ENCODE data around the gene CLMN. TPM values are rescaled to one million over a fixed set of nuclear protein-coding genes. Genes with fewer than 3 reads are reported as not detected.

The CLMN gene
- total and polyA plus RNA-seq, 9 of the 15 experiments (the other 6 are each of a cell fraction or from before 2014, with no cell fraction given): 0.01 to 0.18 (median 0.07) TPM; not detected in 4

- Histone ChIP-seq H3K4me2 (ENCODE audit: insufficient read depth, low read length) (no peak overlapping the region), H3K9me3 (replicated peaks; ENCODE audit: control insufficient read depth, insufficient read depth, low read depth, low read length) (no peaks in the 10 kb centered on the region), H3K4me1 (replicated peaks in 1 of 2; ENCODE audit: control insufficient read depth in 2 of 2, insufficient read depth in 2 of 2, low read length in 2 of 2) (no peaks in the 10 kb centered on the region), H3K27me3 (ENCODE audit: control insufficient read depth in 2 of 2, insufficient read depth in 2 of 2, low read length in 2 of 2) (no peaks in the 10 kb centered on the region), H3K4me3 (no peak overlapping the region), H2AFZ (ENCODE audit: low read depth, low read length) (no peak overlapping the region), H4K20me1 (replicated peaks; ENCODE audit: control insufficient read depth, insufficient read depth, low read length) (no peaks in the 10 kb centered on the region), H3K27ac (ENCODE audit: extremely low read depth, low read depth, low read length) (no peak overlapping the region), H3K36me3 (ENCODE audit: control insufficient read depth, insufficient read depth, low read length) (no peaks in the 10 kb centered on the region), H3K9ac (ENCODE audit: insufficient read depth in 1 of 2, low read depth in 2 of 2, low read length in 2 of 2) (no peak overlapping the region), H3K9me1 (ENCODE audit: control insufficient read depth, insufficient read depth, low read length) (no peaks in the 10 kb centered on the region), H3K79me2 (ENCODE audit: control insufficient read depth, insufficient read depth, low read length) (no peaks in the 10 kb centered on the region)
- TF ChIP-seq ETV5 (CRISPR knock-in tag; IDR thresholded peaks at IDR 0.05; ENCODE audit: low read depth) (no peak), CTCF (IDR thresholded peaks at IDR 0.05 in 2 of 3, conservative IDR thresholded peaks at IDR 0.05 in 1 of 3; ENCODE audit: insufficient read depth in 2 of 3, low read depth in 1 of 3, low read length in 3 of 3) (peak in 1 of 3 experiments; percentile 3; a peak in 1 of 6 replicates)
- in situ Hi-C loops (cut with MboI) (no loop called here), intact Hi-C loops (cut with micrococcal nuclease) (no loop called here)
- BruUV-seq (replicated peaks): no TSS peak
- no peak for DNase-seq (ENCODE audit: extremely low read depth in 1 of 4, low spot score in 3 of 4)
- ChIA-PET POLR2A (interaction anchor here (0.6 to 0.7 kb wide), 2 partner anchors 8 to 13 kb away, joined by 3 read pairs; no protein-coding TSS in a partner anchor), CTCF (ENCODE audit: low intra/inter-chr PET ratio) (no interaction called here)
- WGBS (ENCODE audit: insufficient coverage, low coverage, missing lambda C conversion rate): 0% methylated on average over 3 of the region's 5 CpGs
- no peak for FAIRE-seq
- ATAC-seq: peak; percentile 38; the same call in 1 of the 3 replicates
Observed at GRCh38 chr14:95336192-95336760, 16.6 kb upstream of the CLMN start.

- in situ Hi-C loops (cut with MboI): no loop called here
- CTCF ChIA-PET (ENCODE audit: low intra/inter-chr PET ratio): no interaction called here
- BruUV-seq (replicated peaks): no TSS peak
- H3K9ac ChIP-seq (ENCODE audit: insufficient read depth in 1 of 2, low read depth in 2 of 2, low read length in 2 of 2): no peak overlapping the region
- H3K36me3 ChIP-seq (ENCODE audit: control insufficient read depth, insufficient read depth, low read length): no peaks in the 10 kb centered on the region
- no peak overlapping the region for H3K4me2 ChIP-seq (ENCODE audit: insufficient read depth, low read length)
- no peak overlapping the region for H3K27ac ChIP-seq (ENCODE audit: extremely low read depth, low read depth, low read length)
- POLR2A ChIA-PET: no interaction called here
- H3K4me3 ChIP-seq: no peak overlapping the region
- WGBS (ENCODE audit: insufficient coverage, low coverage, missing lambda C conversion rate): 0% methylated on average over 2 of the region's 2 CpGs
- FAIRE-seq (no peak), ATAC-seq (no peak), DNase-seq (ENCODE audit: extremely low read depth in 1 of 4, low spot score in 3 of 4) (no peak)
- no peak overlapping the region for H2AFZ ChIP-seq (ENCODE audit: low read depth, low read length)
- no peaks in the 10 kb centered on the region for H3K79me2 ChIP-seq (ENCODE audit: control insufficient read depth, insufficient read depth, low read length)
- no peaks in the 10 kb centered on the region for H3K4me1 ChIP-seq (replicated peaks in 1 of 2; ENCODE audit: control insufficient read depth in 2 of 2, insufficient read depth in 2 of 2, low read length in 2 of 2)
- no peaks in the 10 kb centered on the region for H4K20me1 ChIP-seq (replicated peaks; ENCODE audit: control insufficient read depth, insufficient read depth, low read length)
- H3K27me3 ChIP-seq (ENCODE audit: control insufficient read depth in 2 of 2, insufficient read depth in 2 of 2, low read length in 2 of 2): peaks cover 0 to 2% of the 10 kb centered on the region in 2 experiments; a peak in 1 of 5 replicates
- H3K9me3 ChIP-seq (replicated peaks; ENCODE audit: control insufficient read depth, insufficient read depth, low read depth, low read length): no peaks in the 10 kb centered on the region
- H3K9me1 ChIP-seq (ENCODE audit: control insufficient read depth, insufficient read depth, low read length): no peaks in the 10 kb centered on the region
- intact Hi-C loops (cut with micrococcal nuclease): no loop called here
- TF ChIP-seq RNF219 (CRISPR knock-in tag; IDR thresholded peaks at IDR 0.05) (no peak), HMGXB4 (CRISPR knock-in tag; IDR thresholded peaks at IDR 0.05) (no peak), DEAF1 (CRISPR knock-in tag; IDR thresholded peaks at IDR 0.05) (no peak), SAFB (IDR thresholded peaks at IDR 0.05; ENCODE audit: borderline replicate concordance, low read depth, low read length) (no peak), ZNF12 (CRISPR knock-in tag; IDR thresholded peaks at IDR 0.05) (no peak)
Observed at GRCh38 chr14:95335071-95335470, 15.4 kb upstream of the CLMN start.

All from K562 (cell line).